ENCODE data around the gene ME2. TPM values are rescaled to one million over a fixed set of nuclear protein-coding genes. Genes with fewer than 3 reads are reported as not detected.

The ME2 gene
- total RNA-seq, 1 donor from 2014 or later, result 51.8 TPM

GRCh38 chr18:50836521-50836957 is 42.4 kb upstream of the ME2 start:
- H3K36me3 Mint-ChIP-seq (ENCODE audit: insufficient read depth), result no peaks in the 10 kb centered on the region
- H3K4me3 Mint-ChIP-seq (ENCODE audit: low read depth), result no peak overlapping the region
- TF ChIP-seq CTCF (IDR thresholded peaks at IDR 0.05; ENCODE audit: unreplicated experiment), result no peak
- peaks cover 27% of the 10 kb centered on the region for H3K4me1 Mint-ChIP-seq (ENCODE audit: low read depth)
- H3K9me3 Mint-ChIP-seq (ENCODE audit: low read depth), result no peaks in the 10 kb centered on the region
- H3K27ac Mint-ChIP-seq, result no peak overlapping the region
- no peaks in the 10 kb centered on the region for H3K27me3 Mint-ChIP-seq
- no peak for DNase-seq (ENCODE audit: low spot score, unreplicated experiment)

DNA sequence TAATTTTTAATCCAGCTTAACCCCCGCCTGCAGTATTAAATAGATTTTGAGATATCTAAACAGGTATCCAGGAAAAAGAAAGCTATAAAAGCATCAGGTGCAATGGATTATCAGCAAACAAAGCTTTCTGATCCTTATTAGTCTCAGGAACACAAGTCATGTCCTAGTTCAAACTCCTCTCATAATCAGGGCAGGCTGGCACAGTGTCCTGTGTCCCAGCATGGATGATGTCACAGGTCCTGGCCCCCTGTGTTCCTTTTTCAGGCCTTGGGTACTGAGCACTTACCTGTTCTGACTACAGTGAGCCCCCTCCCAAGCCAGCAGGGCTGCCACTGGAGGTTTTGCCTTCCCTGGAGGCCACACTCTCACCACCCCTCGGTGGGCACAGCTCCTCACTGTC is 39.6 kb upstream of the ME2 start:
- Mint-ChIP-seq H3K4me3 (ENCODE audit: low read depth) (no peak overlapping the region), H3K9me3 (ENCODE audit: low read depth) (no peaks in the 10 kb centered on the region), H3K27ac (no peak overlapping the region), H3K27me3 (no peaks in the 10 kb centered on the region), H3K4me1 (ENCODE audit: low read depth) (peaks cover 34% of the 10 kb centered on the region), H3K36me3 (ENCODE audit: insufficient read depth) (no peaks in the 10 kb centered on the region)
- DNase-seq (ENCODE audit: low spot score, unreplicated experiment), result no peak
- TF ChIP-seq CTCF (IDR thresholded peaks at IDR 0.05; ENCODE audit: unreplicated experiment), result no peak

DNA sequence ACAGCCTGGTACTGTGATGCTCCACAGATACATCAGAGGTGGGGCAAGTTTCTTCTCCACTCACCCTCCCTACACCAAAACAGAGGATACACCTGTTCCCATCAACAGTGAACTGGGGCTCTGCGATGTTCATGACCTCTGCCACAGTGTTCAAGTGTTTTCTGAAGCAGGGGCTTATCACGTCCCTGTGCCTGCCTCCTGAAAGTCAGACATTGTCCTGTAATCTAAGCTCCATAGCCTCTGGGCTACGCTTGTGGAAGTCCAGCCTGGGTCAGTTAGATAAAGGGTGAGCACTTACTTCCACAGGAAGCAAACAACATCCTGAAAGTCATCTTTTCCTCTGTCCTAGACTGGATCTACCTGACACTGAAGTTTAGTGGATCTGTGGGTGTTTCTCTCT is 38.9 kb upstream of the ME2 start:
- Mint-ChIP-seq H3K4me1 (ENCODE audit: low read depth) (peaks cover 34% of the 10 kb centered on the region), H3K9me3 (ENCODE audit: low read depth) (no peaks in the 10 kb centered on the region), H3K27ac (no peak overlapping the region), H3K36me3 (ENCODE audit: insufficient read depth) (no peaks in the 10 kb centered on the region), H3K27me3 (no peaks in the 10 kb centered on the region), H3K4me3 (ENCODE audit: low read depth) (no peak overlapping the region)
- no peak for DNase-seq (ENCODE audit: low spot score, unreplicated experiment)
- no peak for TF ChIP-seq CTCF (IDR thresholded peaks at IDR 0.05; ENCODE audit: unreplicated experiment)

- no peaks in the 10 kb centered on the region for H3K27me3 Mint-ChIP-seq
- no peak overlapping the region for H3K4me3 Mint-ChIP-seq (ENCODE audit: low read depth)
- TF ChIP-seq CTCF (IDR thresholded peaks at IDR 0.05; ENCODE audit: unreplicated experiment), result no peak
- peaks cover 31% of the 10 kb centered on the region for H3K4me1 Mint-ChIP-seq (ENCODE audit: low read depth)
- no peaks in the 10 kb centered on the region for H3K36me3 Mint-ChIP-seq (ENCODE audit: insufficient read depth)
- no peaks in the 10 kb centered on the region for H3K9me3 Mint-ChIP-seq (ENCODE audit: low read depth)
- no peak for DNase-seq (ENCODE audit: low spot score, unreplicated experiment)
- H3K27ac Mint-ChIP-seq, result no peak overlapping the region
Observed at GRCh38 chr18:50842846-50843245, 36.1 kb upstream of the ME2 start.

DNA sequence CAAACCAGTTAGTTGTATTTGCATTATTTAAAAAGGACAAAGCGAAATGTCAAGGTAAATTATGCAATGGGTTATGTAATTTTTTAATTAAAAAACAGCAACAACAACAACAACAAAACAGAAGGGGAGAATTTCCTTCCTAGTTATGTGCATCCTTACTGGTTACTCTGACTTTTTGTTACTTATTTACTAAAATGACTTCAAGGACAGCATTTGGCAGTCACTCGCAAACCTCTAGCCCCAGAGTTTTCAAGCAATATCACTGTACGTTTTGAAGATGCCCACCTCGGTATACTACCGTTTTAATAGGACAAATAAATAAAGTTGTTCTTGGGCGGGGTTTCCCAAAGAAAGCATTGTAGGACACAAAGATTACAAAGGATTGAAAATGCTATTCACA is 34.4 kb upstream of the ME2 start:
- H3K27me3 Mint-ChIP-seq, result no peaks in the 10 kb centered on the region
- H3K9me3 Mint-ChIP-seq (ENCODE audit: low read depth), result no peaks in the 10 kb centered on the region
- H3K4me1 Mint-ChIP-seq (ENCODE audit: low read depth), result peaks cover 23% of the 10 kb centered on the region
- TF ChIP-seq CTCF (IDR thresholded peaks at IDR 0.05; ENCODE audit: unreplicated experiment), result no peak
- no peak overlapping the region for H3K4me3 Mint-ChIP-seq (ENCODE audit: low read depth)
- no peak overlapping the region for H3K27ac Mint-ChIP-seq
- DNase-seq (ENCODE audit: low spot score, unreplicated experiment), result no peak
- H3K36me3 Mint-ChIP-seq (ENCODE audit: insufficient read depth), result no peaks in the 10 kb centered on the region
